Astrocyte (in vitro differentiated cells and primary cell): ENCODE measurements around the gene SVIL.

ENCODE experiments used
- EZH2 ChIP-seq: IDR thresholded peaks from 2 replicates; pipeline ENCODE4 v1.6.1; 2012; ENCODE audit warnings: mild to moderate bottlenecking, low read length, inconsistent platforms; ENCODE audit not compliant: insufficient read depth
- TF ChIP-seq, protein P1 (sequence below): IDR thresholded peaks from 2 replicates; pipeline ENCODE4 v1.5.1; 2011; ENCODE audit warnings: low read depth, mild to moderate bottlenecking, inconsistent platforms, low read length, moderate library complexity; ENCODE audit not compliant: insufficient read depth

DNA sequence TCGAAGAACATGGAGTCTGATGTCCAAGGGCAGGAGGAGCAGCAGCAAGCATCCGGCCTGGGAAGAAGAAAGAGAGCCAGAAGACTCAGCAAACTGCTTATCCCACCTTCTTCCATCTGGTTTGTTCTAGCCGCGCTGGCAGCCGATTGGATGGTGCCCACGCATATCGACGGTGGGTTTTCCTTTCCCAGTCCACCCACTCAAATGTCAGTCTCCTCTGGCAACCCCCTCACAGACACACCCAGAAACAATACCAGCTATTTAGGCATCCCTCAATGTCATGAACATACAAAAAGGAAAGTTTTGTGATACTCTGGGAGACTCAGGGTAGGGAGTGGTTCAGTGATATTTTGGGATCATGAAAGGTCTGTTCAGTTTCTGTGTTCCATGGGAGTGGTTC is 206.3 kb downstream of the SVIL start:
- no peak for TF ChIP-seq EZH2
- TF ChIP-seq, protein P1, sequence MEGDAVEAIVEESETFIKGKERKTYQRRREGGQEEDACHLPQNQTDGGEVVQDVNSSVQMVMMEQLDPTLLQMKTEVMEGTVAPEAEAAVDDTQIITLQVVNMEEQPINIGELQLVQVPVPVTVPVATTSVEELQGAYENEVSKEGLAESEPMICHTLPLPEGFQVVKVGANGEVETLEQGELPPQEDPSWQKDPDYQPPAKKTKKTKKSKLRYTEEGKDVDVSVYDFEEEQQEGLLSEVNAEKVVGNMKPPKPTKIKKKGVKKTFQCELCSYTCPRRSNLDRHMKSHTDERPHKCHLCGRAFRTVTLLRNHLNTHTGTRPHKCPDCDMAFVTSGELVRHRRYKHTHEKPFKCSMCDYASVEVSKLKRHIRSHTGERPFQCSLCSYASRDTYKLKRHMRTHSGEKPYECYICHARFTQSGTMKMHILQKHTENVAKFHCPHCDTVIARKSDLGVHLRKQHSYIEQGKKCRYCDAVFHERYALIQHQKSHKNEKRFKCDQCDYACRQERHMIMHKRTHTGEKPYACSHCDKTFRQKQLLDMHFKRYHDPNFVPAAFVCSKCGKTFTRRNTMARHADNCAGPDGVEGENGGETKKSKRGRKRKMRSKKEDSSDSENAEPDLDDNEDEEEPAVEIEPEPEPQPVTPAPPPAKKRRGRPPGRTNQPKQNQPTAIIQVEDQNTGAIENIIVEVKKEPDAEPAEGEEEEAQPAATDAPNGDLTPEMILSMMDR = no peak
